Measurements from ENCODE around the gene LOXHD1.

DNA sequence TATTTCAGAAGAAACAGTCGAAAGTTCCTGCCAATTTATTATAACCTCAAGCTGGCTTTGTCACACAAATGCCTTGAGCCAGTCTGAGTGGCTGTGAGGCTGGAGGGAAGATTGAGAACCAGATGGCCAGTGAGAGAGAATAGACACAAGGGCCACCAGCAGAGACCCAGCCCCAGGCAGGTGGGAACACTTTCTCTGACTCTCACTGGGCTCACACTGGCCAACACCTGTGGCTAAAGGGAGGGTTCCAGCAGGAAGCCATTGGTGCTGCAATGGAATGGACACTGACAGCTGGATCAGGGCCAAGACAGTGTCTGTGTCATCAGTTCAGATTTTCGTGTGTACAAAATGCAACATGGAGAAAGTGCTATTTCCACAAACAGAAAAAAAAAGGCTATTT, 29.9 kb downstream of the LOXHD1 start:
- TF ChIP-seq, protein P1, sequence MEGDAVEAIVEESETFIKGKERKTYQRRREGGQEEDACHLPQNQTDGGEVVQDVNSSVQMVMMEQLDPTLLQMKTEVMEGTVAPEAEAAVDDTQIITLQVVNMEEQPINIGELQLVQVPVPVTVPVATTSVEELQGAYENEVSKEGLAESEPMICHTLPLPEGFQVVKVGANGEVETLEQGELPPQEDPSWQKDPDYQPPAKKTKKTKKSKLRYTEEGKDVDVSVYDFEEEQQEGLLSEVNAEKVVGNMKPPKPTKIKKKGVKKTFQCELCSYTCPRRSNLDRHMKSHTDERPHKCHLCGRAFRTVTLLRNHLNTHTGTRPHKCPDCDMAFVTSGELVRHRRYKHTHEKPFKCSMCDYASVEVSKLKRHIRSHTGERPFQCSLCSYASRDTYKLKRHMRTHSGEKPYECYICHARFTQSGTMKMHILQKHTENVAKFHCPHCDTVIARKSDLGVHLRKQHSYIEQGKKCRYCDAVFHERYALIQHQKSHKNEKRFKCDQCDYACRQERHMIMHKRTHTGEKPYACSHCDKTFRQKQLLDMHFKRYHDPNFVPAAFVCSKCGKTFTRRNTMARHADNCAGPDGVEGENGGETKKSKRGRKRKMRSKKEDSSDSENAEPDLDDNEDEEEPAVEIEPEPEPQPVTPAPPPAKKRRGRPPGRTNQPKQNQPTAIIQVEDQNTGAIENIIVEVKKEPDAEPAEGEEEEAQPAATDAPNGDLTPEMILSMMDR (IDR thresholded peaks at IDR 0.05): no peak
- TF ChIP-seq POLR2AphosphoS5 (IDR thresholded peaks at IDR 0.05; ENCODE audit: insufficient read depth in 1 of 2, low read depth in 1 of 2) (no peak), POLR2A (IDR thresholded peaks at IDR 0.05) (no peak)

Data from vagina (tissue), 2 donors.